NCI-H345 treated with DMSO at 0.1 percent for 48 hours (cell line): ENCODE results near the gene EVI5L.
"Not testable (repeated sequence)": the region's sequence is repeated elsewhere in the genome, so short reads cannot be mapped to it uniquely, and the experiment has no call there.

Experiments used
- DNase-seq: peaks from one replicate; lab custom pipeline; 2025; ENCODE audit not compliant: unreplicated experiment; lab: John Stamatoyannopoulos, UW

Gene EVI5L

DNA sequence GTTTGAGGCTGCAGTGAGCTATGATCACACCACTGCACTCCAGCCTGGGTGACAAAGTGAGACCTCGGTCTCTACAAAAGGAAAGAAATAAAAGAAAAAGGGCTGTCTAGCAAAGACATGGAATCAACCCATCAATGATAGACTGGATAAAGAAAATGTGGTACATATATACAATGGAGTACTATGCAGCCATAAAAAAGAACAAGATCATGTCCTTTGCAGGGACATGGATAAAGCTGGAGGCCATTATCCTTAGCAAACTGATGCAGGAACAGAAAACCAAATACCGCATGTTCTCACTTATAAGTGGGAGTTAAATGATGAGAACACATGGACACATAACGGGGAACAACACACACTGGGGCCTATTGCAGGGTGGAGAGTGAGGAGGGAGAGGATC is 14.0 kb upstream of the EVI5L start:
- DNase-seq, result not testable (repeated sequence)

DNA sequence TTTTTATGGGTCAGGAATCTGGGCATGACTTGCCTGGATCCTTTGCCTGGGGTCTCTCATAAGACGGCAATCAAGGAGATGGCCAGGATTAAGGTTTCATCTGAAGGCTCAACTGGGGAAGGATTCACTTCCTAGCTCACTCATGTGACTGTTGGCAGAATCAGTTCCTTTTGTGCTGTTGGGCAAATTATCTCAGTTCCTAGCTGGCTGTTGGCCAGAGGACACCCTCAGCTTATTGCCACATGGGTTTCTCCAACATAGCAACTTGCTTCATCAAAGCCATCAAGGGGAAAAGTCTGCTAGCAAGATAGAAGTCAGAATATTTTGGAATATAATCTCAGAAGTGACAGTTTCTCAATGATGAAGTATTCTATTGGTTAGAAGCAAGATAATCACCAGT is 12.2 kb upstream of the EVI5L start:
- no peak for DNase-seq

DNA sequence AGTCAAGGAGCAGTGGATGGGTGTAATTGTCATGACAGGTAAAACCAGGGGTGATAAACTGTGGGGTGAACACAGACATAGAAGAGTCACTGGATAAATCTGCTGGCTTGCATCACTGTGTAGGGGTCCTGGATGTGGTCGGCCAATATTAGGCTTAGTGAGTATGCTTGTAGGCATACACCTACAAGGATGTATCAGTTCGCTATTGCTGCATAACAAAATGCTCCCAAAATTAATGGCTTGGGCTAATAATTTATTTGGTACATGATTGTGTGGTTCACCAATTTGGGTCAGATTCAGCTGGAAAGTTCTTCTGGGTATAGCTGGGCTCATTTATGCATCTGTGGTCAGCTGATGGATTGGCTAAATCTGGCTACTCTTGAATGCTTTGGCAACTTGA is 11.2 kb upstream of the EVI5L start:
- DNase-seq, result no peak

DNA sequence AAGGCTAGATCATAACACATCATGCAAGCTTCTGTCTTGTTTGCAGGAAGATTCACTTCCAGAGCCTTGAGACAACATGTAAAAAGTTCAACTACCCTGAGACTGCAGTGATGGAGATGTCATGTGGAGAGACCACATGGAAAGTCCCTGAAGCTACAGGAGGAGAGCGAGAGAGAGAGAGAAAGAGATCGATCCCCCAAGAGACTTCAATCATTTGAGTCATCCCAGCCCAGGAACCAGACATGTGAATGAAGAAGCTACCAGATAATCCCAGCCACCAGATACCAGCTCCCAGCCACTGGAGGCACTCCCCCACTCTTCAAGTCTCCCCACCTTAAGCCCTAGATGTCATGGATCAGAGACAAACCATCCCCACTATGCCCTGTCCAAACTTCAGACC is 10.7 kb upstream of the EVI5L start:
- DNase-seq, result no peak

DNA sequence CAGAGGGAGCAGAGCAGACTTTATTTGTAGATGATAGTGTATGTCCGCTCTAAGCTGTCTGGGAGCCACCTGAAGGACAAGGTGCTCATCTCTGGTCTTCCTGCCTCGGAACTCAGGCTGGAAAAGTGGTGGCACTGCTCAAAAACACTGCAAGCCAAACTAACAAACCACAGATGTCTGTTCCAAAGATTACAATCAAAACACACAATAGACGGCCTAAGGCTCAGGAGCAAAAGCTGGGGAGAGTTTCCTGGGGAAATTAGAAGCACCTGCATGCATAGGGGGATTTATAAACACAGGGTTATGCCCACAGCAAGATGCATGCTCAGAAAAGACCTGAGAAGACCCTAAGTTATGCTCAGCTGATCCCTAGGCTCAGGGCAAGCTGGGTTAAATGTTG is 9.4 kb upstream of the EVI5L start:
- no peak for DNase-seq

DNA sequence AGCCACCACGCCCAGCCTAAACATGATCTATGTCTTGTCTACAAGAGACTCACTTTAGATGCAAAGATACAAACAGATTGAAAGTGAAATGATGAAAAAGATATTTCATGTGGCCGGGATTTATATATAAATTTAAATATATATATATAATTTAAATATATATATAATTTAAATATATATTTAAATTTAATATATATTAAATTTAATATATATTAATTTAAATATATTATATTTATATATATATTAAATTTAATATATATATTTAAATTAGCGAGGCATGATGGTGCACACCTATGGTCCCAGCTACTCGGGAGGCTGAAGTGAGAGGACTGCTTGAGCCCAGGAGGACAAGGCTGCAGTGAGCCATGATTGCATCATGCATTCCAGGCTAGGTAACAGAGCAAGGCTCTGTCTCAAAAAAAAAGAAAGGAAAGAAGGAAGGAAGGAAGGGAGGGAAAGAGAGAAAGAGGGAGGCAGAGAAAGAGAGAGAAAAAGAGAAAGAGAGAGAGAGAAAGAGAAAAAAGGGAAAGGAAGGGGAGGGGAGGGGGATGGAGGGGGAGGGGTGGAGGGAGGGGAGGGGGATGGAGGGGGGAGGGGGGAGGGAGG is 7.0 kb upstream of the EVI5L start:
- no peak for DNase-seq

DNA sequence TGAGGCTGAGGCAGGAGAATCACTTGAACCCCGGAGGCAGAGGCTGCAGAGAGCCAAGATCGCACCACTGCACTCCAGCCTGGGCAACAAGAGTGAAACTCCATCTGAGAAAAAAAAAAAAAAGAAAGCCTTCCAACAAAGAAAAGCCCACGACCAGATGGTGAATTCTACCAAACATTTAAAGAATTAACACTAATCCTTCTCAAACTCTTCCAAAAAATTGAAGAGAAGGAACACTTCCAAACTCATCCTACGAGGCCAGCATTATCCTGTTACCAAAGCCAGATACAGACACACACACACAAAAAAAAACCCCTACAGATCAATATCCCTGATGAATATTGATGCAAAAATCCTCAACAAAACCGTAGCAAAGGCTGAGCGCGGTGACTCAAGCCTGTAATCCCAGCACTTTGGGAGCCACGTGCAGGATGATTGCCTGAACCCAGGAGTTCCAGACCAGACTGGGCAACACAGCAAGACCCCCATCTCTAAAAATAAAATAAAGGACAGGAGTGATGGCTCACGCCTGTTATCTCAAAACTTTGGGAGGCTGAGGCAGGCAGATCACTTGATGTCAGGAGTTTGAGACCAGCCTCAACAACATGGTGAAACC is 6.2 kb upstream of the EVI5L start:
- no peak for DNase-seq

- DNase-seq, result no peak
Observed at GRCh38 chr19:7829166-7829520, 875 bp upstream of the EVI5L start.

DNA sequence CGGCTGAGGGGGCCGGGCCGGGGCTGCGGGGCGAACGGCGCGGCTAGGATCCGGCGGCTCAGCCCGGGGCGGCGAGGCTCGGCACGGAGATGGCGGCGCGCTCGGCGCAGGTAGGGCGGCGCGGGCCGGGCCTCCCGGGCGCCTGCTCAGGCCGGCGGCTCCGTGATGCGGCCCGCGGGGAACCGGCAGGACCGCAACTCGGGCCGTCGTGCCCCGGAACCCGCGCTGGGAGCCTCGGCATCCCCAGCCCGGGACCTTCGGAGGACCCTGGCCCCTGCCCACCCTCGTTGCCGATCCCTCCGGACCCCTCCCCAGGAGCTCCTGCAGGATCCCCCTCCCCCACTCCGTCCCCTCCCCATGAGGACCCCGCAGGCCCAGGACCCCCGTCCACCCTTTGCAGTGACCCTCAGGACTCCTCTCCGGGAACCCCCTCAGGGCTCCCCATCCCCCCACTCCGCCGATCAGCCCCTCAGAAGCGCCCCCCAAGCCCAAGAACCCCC is 304 bp downstream of the EVI5L start:
- no peak for DNase-seq

DNA sequence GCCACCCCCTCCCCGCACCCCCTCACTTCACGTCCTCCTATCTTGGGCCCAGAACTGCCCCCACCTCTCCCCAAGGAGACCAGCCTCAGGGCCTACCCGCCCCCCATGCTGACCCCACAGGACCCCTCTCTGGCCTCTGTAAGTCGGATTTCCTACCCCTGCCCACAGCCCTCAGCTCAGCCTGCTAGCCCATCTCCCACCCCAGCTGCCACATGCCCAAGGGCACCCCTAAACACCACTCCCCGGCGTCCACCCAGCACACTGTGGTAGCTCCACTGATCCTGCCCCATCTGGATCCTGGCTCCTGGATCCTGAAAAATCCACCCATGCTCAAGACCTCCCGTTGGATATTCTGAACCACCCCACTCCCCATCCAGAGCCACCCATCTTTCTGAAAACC is 805 bp downstream of the EVI5L start:
- DNase-seq, result no peak

DNA sequence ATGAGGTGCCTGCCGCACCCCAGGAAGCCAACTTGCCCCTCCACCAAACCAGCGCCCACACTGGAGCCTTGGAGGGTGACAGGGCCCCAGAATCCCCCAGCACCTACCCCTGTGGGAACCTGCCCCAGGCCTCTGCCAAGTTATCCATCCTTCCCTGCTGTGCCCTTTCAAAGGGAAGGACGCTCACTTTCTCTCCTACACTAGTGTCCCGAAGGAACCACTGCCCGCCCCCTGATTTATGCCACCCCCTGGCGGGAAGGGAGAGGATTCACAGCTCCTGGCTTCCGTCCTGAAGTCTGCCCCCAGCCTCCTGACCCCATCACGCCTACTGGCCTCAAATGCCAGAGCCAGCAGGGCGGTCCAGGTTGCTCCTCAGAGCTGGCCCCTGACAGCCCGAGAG is 1.4 kb downstream of the EVI5L start:
- DNase-seq, result no peak

DNA sequence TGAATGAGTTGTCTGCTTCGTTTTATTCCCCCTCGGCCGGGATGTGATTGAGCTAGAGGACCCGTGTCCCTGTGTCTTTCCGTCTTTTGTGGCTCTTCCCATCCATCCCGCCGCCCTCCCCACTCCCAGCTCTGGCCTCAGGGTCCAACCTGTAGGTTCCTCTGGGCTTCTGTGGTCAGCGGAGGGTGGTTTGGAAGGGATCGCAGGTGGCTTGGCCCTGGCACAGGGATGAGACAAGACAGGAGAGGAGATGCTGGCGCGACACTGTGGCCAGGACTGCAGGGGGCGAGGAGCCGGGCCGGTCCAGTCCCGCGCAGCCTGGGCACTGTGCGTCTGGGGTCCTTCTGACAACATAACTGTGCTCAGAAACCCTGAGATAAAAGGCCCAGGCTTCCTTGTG is 2.0 kb downstream of the EVI5L start:
- DNase-seq, result no peak

GRCh38 chr19:7832781-7833180 is 2.8 kb downstream of the EVI5L start:
- no peak for DNase-seq

DNA sequence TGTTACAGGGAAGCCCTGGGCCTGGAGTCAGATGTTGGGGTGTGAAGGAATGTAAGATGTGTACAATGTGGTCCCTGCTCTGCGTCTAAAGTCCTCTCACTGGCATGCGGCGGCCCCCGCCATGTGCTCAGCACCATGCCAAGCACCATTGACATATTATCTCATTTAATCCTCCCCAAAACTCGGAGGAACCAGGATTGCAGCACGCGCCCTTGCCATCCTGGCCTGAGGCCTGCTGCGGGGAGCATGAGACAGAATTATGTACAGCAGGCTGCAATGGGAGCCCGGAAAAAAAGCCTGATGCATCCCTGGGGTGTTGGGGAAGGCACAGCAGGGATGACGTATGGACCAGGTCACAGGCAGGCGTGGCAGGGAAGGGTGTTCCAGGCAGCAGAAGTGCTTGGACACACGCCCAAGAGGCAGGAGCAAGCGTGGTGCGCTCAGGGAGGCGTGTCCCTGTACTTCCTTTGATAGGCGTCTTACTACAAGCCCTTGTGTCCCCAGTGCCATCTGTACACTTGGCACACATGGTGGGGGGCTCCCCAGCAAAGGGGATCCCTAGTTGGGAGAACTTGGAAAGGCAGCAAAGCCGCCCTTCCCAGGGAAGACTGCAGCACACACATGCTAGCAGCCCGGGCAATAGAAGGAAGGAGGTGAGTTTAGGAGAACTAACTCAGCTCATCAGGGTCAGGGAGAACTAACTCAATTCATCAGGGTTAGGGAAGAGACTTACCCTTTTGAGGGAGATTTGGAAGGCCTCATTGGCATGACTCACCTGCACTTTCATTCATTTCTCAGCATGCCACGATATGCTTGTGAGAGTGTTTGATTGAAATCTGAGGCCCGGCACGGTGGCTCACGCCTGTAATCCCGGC is 3.4 kb downstream of the EVI5L start:
- no peak for DNase-seq

DNA sequence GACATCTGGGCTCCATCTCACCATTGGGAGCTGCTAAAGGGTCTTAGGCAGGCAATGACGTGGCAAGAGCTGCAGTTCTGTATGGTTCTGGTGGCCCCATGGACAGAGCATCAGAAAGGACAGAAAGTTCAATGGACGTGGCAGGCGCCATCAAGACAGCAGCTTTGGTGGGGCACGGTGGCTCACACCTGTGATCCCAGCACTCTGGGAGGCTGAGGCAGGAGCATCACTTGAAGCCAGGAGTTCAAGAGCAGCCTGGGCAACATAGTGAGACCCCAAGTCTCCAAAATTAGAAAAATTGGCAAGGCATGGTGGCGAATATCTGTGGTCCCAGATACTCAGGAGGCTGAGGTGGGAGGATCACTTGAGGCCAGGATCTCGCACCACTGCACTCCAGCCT is 9.5 kb downstream of the EVI5L start:
- DNase-seq, result no peak

- DNase-seq, result no peak
Observed at GRCh38 chr19:7840629-7841028, 10.6 kb downstream of the EVI5L start.

GRCh38 chr19:7841751-7842660 is 12.0 kb downstream of the EVI5L start:
- no peak for DNase-seq

DNA sequence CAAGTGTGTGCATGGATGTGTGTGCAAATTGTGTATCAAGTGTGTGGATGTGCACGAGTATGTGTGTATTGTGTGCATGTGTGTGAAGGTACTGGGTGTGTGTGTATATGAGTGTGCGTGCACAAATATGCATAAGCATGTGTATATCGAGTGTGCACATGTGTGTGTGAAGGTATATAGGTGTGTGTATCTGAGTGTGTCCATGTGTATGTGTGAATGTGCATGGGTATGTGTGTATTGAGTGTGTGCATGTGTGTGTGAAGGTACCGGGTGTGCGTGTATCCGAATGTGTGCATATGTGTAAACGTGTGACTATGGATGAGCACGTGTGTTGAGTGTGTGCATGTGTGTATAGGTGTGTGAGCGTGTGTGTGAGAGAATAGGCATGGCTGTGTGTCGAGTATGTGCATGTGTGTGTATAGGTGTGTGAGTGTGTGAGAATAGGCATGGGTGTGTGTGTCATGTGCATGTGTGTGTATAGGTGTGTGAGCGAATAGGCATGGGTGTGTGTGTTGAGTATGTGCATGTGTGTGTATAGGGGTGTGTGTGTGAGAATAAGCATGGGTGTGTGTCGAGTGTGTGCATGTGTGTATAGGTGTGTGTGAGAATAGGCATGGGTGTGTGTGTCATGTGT is 12.8 kb downstream of the EVI5L start:
- no peak for DNase-seq

DNA sequence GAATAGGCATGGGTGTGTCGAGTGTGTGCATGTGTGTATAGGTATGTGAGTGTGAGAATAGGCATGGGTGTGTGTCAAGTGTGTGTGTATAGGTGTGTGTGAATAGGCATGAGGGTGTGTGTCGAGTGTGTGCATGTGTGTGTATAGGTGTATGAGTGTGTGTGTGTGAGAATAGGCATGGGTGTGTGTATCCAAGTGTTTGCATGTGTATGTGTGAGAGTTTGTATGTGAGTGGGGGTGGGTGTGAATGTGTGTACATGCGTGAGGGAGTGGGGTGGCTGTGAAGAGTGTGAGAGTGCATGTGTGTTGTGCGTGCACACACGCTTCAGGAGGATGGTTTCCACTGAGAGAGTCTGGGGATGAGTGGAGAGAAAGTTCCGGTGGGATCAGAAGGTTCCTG is 13.5 kb downstream of the EVI5L start:
- DNase-seq, result no peak

- no peak for DNase-seq
Observed at GRCh38 chr19:7844405-7844804, 14.4 kb downstream of the EVI5L start.

DNA sequence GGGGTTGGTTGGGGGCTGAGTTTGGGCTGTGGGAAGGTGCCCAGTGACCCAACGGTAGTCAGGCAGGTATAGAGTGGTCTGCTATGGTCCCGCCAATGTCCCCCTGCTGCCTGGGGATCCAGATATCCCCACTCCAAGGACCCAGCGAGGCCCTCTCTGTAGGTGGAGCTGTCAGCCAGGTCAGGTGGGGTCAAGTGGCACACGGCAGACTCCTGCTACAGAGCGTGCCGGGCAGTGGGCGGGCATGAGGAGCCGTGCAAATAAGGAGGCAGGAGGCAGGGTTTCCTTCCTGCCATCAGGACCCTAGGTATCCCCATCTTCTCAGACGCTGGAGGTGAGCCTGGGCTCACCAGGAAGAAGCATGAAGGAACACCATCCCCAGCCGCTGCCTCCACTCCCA is 14.9 kb downstream of the EVI5L start:
- DNase-seq, result no peak
